Stimulated activated CD4-positive, alpha-beta T cell treated with anti-CD3 and anti-CD28 coated beads, Interleukin-2, amount 100 ng/mL, for 48 hours (primary cell): ENCODE measurements around the gene NLGN4X.
"Not testable (repeated sequence)": the region's sequence is repeated elsewhere in the genome, so short reads cannot be mapped to it uniquely, and the experiment has no call there.

ENCODE experiments used
- DNase-seq, 2 donors: peaks; one replicate each; pipeline ENCODE4 v3.0.0-alpha.2; 2020

Gene NLGN4X

DNA sequence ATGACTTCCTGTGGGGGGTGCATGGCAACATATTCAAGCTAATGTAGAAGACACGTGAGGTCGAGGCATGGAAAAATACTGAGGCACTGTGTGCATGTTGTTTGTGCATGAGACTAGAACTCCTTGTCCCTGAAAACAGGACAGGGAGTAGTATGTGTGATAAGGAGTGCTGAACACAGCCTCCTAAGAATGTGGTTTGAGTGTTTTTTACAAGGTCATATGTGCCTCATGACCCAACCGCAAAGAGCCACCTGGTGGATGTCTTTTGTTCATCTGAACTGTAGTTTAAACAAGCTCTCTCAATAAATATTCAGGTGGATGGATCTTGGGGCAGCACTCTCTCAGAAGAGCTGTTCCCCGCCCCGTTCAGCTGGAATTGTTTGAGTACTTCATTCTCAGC is 226.6 kb downstream of the NLGN4X start:
- DNase-seq, result no peak

DNA sequence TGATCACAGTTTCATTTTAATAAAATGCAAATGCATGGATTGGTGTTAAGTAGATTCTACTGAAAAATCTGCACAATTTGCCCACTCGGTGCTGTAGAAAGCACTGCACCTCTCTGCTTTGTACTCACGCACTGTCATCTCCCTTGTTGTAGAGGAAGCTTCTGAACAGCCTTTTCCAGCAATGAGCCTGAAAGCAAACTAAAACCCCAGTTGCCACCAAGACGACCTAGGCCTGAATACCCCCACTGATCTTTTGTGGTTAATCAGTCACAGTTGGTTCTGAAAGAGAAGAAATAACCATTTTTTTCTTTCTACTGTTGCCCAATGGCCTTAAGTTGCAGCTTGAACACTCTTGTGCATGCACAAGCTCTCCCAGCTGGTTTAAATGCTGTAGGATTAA is 229.8 kb downstream of the NLGN4X start:
- DNase-seq, result no peak

DNA sequence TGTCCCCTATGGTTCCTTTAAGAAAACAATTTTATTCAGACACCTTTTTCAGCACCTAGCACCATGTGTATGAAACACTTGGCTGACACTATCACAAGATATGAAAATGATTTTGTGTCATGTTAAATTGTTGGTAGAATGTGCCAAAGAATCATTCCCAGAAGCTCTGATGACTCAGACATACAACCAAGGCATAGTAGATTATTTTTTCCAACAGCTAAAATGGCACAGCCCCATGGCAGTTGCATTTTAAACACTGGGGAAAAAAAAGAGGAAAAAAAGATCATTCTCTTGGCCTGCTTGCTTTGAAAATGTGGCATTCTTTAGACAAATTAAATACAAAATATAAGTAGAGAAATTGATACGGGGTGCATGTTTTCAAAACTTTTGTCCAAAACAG is 230.2 kb downstream of the NLGN4X start:
- no peak for DNase-seq

DNA sequence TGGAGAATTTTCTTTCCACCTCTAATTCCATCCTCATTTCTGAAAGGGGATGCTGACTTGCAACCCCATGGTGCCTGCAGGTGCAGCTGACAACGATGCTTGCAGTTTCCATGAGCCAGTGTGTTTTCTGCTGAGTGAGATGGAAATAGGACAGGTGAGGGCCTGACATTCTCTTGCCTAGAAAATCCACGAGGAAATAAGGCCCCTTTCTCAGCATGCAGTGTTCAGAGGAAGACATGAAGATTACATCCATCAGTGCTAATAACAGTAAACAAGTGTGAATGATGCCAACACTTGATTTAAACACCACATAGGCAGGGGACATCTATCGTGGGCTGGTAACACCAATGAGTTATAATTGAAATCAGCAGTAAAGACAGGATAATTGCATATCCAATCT is 237.3 kb downstream of the NLGN4X start:
- DNase-seq, result no peak

DNA sequence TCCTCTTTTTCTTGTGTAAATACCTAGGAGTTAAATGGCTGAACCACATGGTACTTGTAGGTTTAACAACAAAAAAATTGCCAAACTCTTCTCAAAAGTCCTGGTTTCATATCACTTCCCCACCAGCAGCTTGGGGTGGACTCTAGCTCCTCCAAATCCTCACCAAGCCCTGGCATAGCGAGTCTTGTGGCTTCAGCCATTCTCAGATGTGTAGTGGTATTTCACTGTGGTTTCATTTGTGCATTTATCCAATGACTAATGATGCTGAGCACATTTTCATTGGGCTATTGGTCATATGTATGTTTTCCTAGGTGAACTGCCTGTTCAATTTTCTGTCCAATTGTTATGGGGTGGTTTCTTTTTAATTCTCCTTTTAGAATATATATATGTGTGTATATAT is 249.3 kb downstream of the NLGN4X start:
- no peak for DNase-seq

DNA sequence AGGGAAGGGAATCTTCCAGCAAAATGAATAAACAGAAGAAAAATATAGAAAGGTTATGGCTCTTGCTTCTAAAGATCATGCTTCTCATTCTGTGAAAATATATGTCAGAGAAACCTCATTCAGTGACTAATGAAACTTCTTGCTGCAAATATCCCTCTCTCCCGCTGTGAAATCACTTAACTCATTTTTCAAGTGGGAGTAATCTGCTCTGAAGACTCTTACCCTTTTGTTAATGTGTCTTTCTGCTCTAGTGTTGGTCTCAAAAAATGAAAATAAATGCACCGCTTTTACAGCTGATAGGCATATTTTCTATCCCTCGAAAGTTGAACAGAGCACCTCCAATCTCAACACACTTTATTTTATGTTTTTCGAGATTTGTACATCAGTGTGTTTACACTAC is 252.3 kb downstream of the NLGN4X start:
- no peak for DNase-seq

DNA sequence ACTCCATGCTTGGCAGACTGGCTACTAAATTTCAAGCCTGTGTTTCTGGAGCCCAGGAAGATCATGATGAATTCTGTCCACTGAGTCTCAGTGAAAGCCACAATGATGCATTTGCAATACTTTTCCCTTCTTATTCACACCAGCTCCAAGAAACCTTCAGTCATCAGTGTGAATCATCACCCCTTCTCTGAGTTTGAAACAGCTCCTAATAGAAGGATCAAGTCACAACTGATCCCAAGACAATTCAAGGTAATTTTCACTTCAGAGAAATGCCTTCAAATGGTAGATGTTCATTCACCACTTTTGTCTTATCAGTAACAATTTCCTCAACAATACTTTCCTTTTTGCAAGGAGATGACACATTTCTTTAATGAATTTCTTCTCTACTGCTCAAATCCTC is 257.4 kb downstream of the NLGN4X start:
- no peak for DNase-seq

DNA sequence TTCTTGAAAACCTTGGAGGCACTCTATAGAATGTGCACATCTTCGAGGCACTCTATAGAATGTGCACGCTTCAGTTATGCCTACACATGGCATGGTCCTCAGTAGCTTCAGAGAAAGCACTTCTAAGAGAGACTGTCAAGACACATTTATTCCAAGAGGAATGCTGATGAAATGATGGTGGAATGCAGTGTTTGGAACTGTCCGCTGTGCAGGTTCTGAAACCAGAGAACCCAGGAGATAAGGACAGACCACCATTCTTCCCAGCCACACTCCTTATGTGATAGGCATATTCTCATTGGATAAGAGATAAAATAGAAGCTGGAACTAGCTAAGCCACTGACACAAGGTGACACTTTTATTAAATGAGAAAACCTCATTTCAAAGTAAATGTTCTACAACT is 263.3 kb downstream of the NLGN4X start:
- no peak for DNase-seq

DNA sequence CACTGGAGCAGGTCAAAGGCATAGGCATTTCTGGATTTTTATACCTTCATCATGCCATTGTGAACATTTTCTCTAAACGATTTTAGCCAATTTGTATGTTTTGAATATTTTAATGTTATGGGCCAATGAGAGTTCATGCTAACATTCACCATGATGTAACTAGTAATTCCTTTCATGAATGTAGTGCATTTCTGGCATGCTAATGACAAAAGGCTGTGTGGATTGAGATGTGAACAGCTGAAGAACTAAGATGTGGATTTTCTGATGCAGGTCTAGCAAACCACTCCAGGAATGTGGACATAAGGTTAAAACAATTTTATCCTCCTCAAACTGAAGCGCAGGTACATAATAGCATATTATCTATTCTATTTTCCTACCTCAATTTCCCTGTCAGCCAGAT is 269.4 kb downstream of the NLGN4X start:
- no peak for DNase-seq

DNA sequence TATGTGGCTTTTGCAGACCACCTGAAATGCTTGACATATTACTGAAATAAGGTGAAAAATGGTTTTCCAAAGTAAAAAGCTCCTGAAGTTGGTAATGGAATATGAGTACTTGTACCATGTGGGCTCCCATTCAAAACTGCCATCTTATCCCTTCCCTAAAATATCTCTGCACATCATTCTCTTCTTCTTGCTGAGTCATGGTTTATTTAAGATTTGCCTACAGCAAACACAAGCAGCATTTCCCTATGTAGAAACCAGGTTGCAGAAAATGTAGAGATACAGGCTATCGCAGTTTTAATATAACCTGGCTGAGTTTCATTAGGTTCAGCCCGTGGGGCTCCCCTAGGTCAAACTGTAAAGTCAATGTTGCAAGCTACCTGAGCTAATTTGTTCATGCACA is 270.1 kb downstream of the NLGN4X start:
- no peak for DNase-seq

DNA sequence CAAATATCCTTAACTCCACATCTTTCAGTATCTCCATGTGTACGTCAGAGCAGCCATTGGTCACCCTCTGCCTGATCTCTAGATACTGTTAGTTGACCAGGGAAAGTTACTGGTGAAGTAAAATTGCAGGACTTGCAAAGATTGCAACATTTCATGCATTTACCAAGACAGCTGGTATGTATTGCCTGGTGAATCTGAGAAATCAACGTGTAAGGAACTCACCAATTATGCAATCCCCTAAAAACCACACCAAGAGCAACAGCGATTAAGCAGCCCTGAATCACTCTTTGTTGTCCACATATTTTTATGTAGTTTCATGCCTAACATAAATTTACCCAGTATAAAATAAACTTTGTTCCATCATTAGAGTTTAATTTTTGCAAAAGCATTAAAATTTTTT is 271.2 kb downstream of the NLGN4X start:
- no peak for DNase-seq

DNA sequence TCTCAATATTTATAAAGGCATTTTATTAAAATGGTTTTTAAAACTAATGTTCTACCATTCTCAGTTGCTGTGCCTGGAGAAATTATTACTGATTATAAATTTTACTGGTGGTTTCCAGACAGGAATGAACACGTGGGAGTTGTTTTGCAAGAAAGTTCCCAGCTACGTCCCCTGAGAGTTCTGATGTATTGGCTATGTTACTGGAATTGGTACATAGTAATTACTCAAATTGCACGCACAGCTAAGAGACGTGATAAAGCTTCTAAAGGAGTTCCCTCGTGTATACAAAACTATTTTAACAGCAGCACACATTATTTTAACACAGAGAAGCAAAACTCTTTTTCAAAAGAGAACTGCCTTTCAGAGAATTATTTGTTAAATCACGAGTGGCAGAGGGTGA is 292.2 kb downstream of the NLGN4X start:
- DNase-seq, result no peak

DNA sequence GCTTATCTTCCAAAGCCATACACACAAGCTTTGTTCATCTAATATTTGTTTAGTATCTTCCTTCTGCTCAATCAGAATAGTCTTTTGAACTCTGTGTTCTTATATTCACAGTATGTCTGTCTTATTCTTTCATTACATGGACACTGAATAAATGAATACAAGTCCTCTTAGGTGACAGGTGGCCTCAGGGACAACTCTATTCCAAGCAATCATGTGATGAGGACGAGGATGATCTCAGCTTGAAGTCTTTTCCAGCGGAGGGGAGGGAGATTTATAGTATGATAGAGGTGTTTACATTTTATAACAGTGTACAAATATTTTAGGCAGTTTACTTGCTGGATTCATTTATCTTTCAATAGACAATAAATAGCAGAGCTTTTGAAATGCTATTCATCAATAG is 300.4 kb downstream of the NLGN4X start:
- no peak for DNase-seq

DNA sequence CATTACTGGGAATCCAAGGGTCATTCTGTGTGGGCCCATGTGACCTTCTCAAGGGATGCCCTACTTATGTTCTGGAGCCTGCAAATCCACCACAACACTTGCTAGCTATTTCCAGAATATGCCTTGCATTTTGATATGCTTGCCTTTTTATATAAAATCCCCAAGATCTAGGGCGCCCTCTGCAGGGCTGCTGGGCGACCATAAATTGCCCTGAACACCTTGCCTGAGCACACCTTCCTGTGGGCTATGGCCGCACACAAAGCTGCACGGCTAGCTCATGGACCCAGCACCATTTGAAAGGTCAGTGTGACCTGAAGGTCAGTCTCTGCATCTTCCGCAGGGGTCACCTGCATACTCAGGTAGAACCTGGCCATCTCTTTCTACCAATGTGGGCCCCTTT is 311.7 kb downstream of the NLGN4X start:
- DNase-seq, result no peak

DNA sequence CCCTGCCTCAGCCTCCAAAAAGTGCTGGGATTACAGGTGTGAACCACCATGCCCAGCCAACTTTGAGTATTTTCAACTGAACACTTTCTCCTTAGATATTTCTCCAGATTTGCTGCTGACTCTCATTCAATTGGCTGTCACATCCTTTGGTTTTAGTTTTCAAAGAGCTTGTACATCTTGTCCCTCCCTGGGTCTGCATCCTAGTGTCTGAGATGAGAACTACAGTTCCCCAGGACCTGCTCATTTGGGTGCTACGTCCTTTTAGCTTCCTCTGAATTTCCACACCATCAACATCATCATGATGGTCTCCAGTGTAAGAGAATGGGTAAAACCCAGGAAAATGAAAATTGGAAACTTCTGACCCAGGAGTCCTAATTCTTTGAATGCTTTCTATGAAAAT is 312.9 kb downstream of the NLGN4X start:
- no peak for DNase-seq

DNA sequence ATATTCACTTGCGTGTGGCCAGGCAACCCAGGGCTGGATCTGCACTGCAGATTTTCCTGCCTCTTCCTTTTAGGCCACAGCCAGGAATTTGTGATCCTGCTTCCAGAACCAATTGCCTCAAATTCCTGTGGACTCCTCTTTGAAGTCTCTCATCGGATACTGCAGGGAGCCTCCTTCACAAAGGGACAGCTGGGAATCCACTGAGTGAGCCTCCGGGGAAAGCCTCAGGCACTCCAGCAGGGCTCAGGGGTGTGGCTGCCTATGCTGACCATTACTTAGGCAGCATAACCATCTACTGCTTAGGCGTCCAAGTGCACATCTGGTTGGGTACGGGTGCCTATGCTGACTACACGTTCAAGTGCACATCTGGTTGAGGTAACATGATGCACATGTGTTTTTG is 321.5 kb downstream of the NLGN4X start:
- no peak for DNase-seq

DNA sequence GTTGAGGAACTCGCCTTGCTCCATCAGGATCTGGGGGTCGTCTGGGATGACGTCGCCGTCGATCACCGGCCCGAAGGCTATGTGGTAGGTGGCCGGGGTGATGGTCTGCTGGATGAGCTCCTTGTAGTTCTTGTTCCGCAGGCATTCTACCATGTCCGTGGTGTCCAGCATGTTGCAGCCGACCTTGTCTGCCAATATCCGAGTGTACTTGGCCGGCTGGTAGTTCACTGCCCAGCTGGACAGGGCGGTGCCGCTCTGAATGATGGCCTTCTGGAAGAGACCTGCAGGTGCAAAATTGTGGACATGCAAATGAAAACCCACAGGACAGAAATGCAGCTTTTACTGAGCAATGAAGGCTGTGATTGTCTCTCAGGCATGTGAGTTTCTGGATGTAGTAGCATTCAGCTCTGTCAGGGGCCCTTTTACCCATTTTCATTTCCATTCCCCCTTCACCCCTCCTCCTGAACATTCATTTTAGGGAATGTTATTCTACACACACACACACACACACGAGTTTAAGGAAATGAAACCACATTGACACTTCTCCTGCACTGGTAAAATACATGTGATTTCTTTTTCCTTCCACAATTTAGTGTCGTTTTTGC is 325.0 kb downstream of the NLGN4X start:
- not testable (repeated sequence) for DNase-seq

DNA sequence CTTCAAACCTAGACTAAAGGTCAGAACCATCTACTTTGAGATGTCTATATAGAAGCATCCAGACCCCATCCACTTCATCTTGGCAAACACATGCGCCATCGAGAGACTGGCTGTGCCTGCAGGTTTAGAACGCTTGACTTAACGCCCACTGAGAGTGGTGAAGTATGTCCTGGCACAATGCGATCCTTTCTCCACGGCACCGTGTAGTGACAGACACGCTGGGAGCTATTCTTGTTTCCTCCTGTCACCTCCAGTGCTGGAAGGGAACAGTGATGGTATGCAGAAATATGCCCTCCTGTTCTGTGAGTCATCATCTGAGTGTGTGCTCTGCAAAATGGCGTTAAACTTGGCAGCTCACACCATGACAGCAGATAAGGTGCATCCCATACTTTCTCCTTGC is 330.2 kb downstream of the NLGN4X start:
- DNase-seq, result no peak

DNA sequence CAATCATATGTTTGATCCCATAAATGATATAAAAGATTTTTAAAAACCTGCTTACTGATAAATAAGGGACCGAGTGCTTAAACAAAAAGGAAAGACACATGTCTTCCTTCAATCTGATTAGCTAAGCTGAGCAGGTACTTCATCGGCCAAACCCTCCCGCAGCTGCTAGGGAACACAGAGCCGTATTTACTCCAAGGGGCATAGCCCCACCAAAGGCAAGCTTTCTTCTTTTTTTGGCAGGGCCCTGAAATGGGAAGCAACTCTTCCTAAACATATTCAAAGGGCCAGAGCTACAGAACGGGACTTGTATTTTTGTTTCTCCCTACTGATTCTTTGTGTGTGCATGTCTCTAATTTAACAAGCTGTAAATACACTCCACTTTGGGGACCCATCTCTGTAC is 337.3 kb downstream of the NLGN4X start:
- no peak for DNase-seq

DNA sequence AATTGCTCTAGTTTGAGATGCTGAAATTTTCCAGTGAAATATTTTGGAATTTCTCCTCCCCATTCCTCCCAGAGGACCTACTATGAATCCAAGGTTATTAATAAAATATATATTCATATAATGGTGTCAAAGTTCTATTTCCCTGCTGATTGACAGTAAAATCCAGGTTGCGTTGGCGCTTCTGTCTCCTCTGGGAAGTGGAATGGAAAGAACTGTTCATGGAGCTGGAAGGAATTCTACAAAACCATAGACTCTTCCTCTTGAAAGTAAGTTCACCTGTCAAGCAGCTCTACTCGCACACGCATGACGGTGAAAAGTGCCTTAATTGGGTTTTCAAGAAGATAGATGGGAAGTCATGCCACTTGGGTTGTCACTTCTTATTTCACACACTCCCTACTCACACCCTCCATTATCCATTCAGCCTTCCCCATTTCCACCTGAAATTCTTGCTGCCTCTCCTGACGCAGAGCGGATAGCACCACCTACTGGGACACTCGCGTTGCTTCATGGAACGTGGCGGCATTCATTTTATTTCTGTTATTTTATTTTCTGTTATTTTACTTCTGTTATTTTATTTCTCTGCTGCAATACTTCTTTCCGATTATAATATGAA is 351.6 kb downstream of the NLGN4X start:
- DNase-seq, result no peak

DNA sequence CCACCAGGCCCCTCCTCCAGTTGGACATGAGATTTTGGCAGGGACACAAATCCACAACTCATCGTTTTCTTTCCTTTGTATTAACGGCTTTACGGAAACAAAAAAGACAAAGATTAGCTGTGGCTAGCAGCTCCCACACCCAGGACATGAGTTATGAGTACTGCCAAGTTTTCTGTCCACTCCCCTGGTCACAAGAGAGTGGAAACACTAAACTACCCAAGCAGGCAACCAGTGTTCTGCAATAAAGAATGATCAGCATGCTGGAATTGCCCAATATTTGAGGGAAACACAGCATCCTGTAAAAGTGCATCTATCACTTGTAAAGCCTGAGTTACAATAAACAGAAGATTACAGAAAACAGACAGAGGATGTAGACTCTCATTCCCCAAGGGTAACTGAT is 358.4 kb downstream of the NLGN4X start:
- no peak for DNase-seq

DNA sequence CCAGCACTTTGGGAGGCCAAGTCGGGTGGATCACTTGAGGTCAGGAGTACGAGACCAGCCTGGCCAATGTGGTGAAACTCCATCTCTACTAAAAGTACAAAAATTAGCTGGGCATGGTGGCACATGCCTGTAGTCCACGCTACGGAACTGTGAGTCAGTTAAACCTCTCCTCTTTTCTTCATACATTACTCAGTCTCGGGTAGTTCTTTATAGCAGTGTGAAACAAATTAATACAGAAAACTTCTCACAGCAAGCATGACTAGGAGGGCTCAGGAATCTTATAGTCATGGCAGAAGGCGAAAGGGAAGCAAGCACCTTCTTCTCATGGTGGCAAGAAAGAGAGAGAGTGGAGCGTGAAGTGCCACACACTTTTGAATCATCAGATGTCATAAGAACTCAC is 358.9 kb downstream of the NLGN4X start:
- no peak for DNase-seq

DNA sequence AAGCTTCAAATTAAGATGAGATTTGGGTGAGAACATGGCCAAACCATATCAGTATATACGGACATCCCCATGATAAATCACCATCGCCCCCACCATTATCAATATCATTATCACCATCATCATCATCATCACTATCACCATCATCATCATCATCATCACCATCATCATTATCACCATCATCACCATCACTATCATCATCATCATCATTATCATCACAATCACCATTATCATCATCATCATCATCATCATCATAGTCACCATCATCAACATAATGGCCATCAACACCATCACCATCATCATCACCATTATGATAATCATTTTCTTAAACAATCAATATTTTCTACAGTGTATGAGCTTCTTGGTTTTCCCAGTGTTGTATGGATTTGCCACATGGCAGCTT is 360.9 kb downstream of the NLGN4X start:
- DNase-seq, result no peak

DNA sequence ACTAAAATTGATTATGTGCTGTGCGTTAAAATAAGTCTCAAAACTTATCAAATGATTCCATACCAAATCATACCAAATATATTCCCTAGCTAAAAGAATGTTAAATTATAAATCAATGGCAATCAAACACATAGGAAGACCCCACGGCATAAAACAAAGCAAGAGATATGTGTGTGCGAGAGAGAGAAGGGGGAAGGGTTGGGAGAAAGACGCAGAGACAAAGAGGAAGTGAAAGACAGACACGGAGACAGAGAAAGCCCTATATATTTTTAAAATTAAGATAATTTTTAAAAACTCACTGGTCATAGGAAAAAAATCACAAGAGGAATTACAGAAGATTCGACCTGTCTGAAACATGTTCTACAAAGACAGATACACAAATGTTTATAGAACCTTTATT is 371.4 kb downstream of the NLGN4X start:
- DNase-seq, result no peak

DNA sequence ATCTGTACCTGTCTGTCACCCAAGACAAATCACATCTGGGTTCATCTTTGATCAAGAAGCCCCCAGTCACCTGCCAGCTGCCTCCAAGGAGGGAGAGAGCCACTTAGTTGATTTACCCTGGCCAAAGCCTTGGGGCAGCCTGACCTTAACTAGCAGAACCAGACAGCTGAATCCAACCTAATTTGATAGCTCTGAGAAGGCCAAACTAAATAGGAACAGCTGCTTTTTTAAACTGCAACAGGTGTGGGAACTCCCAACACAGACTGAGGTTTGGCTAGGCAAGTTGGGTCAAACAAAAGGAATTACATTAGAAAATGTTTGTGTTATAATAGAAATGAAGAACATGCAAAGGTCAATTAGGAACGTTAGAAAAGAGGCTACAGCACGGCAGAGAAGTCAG is 375.7 kb downstream of the NLGN4X start:
- DNase-seq, result no peak

DNA sequence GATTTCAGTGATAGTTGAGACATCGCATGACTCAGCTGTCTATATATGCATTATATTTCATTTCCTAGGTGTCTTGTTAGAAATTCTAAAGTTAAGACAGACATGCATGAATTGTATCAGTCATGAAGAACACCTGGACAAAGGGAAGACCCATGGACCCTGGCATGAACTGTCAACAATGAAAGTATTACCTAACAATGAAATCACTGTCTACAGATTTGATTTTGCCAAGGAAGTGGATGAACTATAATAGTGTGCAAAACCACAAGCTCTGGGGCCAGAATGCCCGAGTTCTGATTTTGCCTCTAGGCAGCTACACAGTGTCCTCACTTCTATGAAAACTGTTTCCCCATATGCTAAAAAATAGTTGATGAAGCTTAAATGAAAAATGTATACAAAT is 386.1 kb downstream of the NLGN4X start:
- DNase-seq, result no peak
